Liver (tissue), 9 donors: ENCODE measurements around the gene PIEZO1. TPM values are rescaled to one million over a fixed set of nuclear protein-coding genes. Genes with fewer than 3 reads are reported as not detected.

Source experiments
- DNase-seq: peaks from one replicate; pipeline ENCODE4 v3.0.0-alpha.2; 2017; ENCODE audit warnings: low spot score
- H3K27ac ChIP-seq, 2 donors: one replicate each; pipeline ENCODE4 v1.7.0; 2013; ENCODE audit warnings: inconsistent platforms in 2 of 2, low read length in 2 of 2, control low read depth in 1 of 2, low read depth in 1 of 2, mild to moderate bottlenecking in 1 of 2
- H3K27me3 ChIP-seq, 4 donors: one replicate each; pipeline versions ENCODE4 v1.6.1 to v1.7.0; 2013; ENCODE audit warnings: low read length in 3 of 4, inconsistent platforms in 1 of 4, mild to moderate bottlenecking in 1 of 4, moderate library complexity in 1 of 4; ENCODE audit not compliant: control insufficient read depth in 4 of 4, insufficient read depth in 4 of 4
- H3K36me3 ChIP-seq, 4 donors: one replicate each; pipeline versions ENCODE4 v1.6.1 to v1.7.0; 2013; ENCODE audit warnings: low read length in 3 of 4, mild to moderate bottlenecking in 3 of 4, low read depth in 1 of 4, moderate library complexity in 1 of 4; ENCODE audit not compliant: control insufficient read depth in 4 of 4, insufficient read depth in 3 of 4
- H3K4me1 ChIP-seq, 4 donors: one replicate each; pipeline versions ENCODE4 v1.6.1 to v1.7.0; 2013; ENCODE audit warnings: low read length in 3 of 4, mild to moderate bottlenecking in 3 of 4, moderate library complexity in 1 of 4; ENCODE audit not compliant: control insufficient read depth in 4 of 4, insufficient read depth in 4 of 4
- H3K4me3 ChIP-seq, 3 donors: one replicate each; pipeline versions ENCODE4 v1.6.1 to v1.7.0; 2013; ENCODE audit warnings: low read length in 3 of 3, control low read depth in 1 of 3, low read depth in 1 of 3, mild to moderate bottlenecking in 1 of 3
- H3K9ac ChIP-seq, 2 donors: one replicate each; pipeline ENCODE4 v1.7.0; 2013; ENCODE audit warnings: low read length in 2 of 2, mild to moderate bottlenecking in 2 of 2, moderate library complexity in 2 of 2, control low read depth in 1 of 2, low read depth in 1 of 2
- H3K9me3 ChIP-seq, 4 donors: one replicate each; pipeline versions ENCODE4 v1.6.1 to v1.7.0; 2013; ENCODE audit warnings: low read length in 3 of 4; ENCODE audit not compliant: control insufficient read depth in 4 of 4
- CTCF ChIP-seq: fragments of 150-350 bp; IDR thresholded peaks from 2 replicates; pipeline ENCODE4 v1.5.1; 2017; ENCODE audit warnings: improper control_type of control experiment, low read depth, low read length; ENCODE audit not compliant: missing input control
- EGR1 ChIP-seq, 2 donors: IDR thresholded peaks; 2 replicates each; pipeline ENCODE4 v1.6.1; 2016 to 2018; ENCODE audit warnings: antibody characterized with exemption in 2 of 2, low read depth in 2 of 2
- GABPA ChIP-seq, 2 donors: IDR thresholded peaks in 1 of 2; conservative IDR thresholded peaks in 1 of 2; 2 replicates each; pipeline ENCODE4 v1.6.1; 2016; ENCODE audit warnings: antibody characterized with exemption in 2 of 2, mild to moderate bottlenecking in 1 of 2, moderate library complexity in 1 of 2
- HNF4A ChIP-seq, 2 donors: conservative IDR thresholded peaks; 2 replicates each; pipeline ENCODE4 v1.6.1; 2016; ENCODE audit warnings: antibody characterized with exemption in 2 of 2, mild to moderate bottlenecking in 2 of 2
- HNF4G ChIP-seq: IDR thresholded peaks from 2 replicates; pipeline ENCODE4 v1.6.1; 2016; ENCODE audit warnings: antibody characterized with exemption
- JUND ChIP-seq, 2 donors: IDR thresholded peaks; 2 replicates each; pipeline ENCODE4 v1.6.1; 2016; ENCODE audit warnings: antibody characterized with exemption in 2 of 2
- RAD21 ChIP-seq, 2 donors: IDR thresholded peaks; 2 replicates each; pipeline ENCODE4 v1.6.1; 2016; ENCODE audit warnings: antibody characterized with exemption in 2 of 2, mild to moderate bottlenecking in 2 of 2
- REST ChIP-seq: IDR thresholded peaks from 2 replicates; pipeline ENCODE4 v1.6.1; 2016; ENCODE audit warnings: antibody characterized with exemption, mild to moderate bottlenecking
- RXRA ChIP-seq, 2 donors: IDR thresholded peaks; 2 replicates each; pipeline ENCODE4 v1.6.1; 2017 to 2018; ENCODE audit warnings: antibody characterized with exemption in 2 of 2, mild to moderate bottlenecking in 1 of 2
- SP1 ChIP-seq: IDR thresholded peaks from 2 replicates; pipeline ENCODE4 v1.6.1; 2018; ENCODE audit warnings: antibody characterized with exemption, mild to moderate bottlenecking
- TAF1 ChIP-seq: conservative IDR thresholded peaks from 2 replicates; pipeline ENCODE4 v1.6.1; 2016; ENCODE audit warnings: antibody characterized with exemption, mild to moderate bottlenecking
- YY1 ChIP-seq: IDR thresholded peaks from 2 replicates; pipeline ENCODE4 v1.6.1; 2016; ENCODE audit warnings: antibody characterized with exemption, mild to moderate bottlenecking
- WGBS: extraction: QIAGEN DNeasy Blood & Tissue Kit; methylation state at CpG from one replicate; pipeline ENCODE4 v1.1.7; 2013; 5-methylcytosine and 5-hydroxymethylcytosine counted together
- polyA plus RNA-seq, 2 donors: library from polyadenylated mRNA; stranded (reverse) in 1 of 2; unstranded in 1 of 2; fragments of 200-250 nt in 1 of 2; fragments of >200 nt in 1 of 2; fragmentation: Nextera tagmentation in 1 of 2; extraction: Ambion mirVana in 1 of 2; gene quantifications; one replicate each; pipeline versions ENCODE4 v1.2.1 to v1.2.3, GENCODE V29; 2013 to 2015
- total RNA-seq, 2 donors: library from RNA; depleted of rRNA; stranded (reverse); fragments of >200 nt; gene quantifications; one replicate each; pipeline ENCODE4 v1.2.3, GENCODE V29; 2014
- TF ChIP-seq, protein P1 (sequence below): IDR thresholded peaks from 2 replicates; pipeline ENCODE4 v1.6.1; 2016; ENCODE audit warnings: antibody characterized with exemption
- TF ChIP-seq, protein P2 (sequence below): IDR thresholded peaks from 2 replicates; pipeline ENCODE4 v1.6.1; 2016; ENCODE audit warnings: antibody characterized with exemption
- donor health status: healthy.
- donor health status: healthy.
- donor health status: healthy.
- donor health status: healthy.
- donor health status: healthy.

The PIEZO1 gene
- total and polyA plus RNA-seq, 4 donors, result 15.3 to 74.7 (median 59.2) TPM

GRCh38 chr16:88690341-88691128 is 94.5 kb downstream of the PIEZO1 start:
- no peaks in the 10 kb centered on the region for H3K27me3 ChIP-seq
- no peak overlapping the region for H3K27ac ChIP-seq
- WGBS, result 87% methylated on average over 21 of the region's 21 CpGs
- no peak for DNase-seq
- no peaks in the 10 kb centered on the region for H3K9me3 ChIP-seq
- TF ChIP-seq RAD21 (IDR thresholded peaks at IDR 0.05) (no peak), SP1 (no peak), TAF1 (no peak), RXRA (IDR thresholded peaks at IDR 0.05) (no peak), HNF4A (conservative IDR thresholded peaks at IDR 0.05) (no peak), JUND (IDR thresholded peaks at IDR 0.05) (no peak), GABPA (IDR thresholded peaks at IDR 0.05 in 1 of 2, conservative IDR thresholded peaks at IDR 0.05 in 1 of 2) (no peak), YY1 (no peak), HNF4G (no peak), EGR1 (IDR thresholded peaks at IDR 0.05; ENCODE audit: low read depth in 2 of 2) (no peak), REST (no peak), CTCF (no peak)
- TF ChIP-seq, protein P1, sequence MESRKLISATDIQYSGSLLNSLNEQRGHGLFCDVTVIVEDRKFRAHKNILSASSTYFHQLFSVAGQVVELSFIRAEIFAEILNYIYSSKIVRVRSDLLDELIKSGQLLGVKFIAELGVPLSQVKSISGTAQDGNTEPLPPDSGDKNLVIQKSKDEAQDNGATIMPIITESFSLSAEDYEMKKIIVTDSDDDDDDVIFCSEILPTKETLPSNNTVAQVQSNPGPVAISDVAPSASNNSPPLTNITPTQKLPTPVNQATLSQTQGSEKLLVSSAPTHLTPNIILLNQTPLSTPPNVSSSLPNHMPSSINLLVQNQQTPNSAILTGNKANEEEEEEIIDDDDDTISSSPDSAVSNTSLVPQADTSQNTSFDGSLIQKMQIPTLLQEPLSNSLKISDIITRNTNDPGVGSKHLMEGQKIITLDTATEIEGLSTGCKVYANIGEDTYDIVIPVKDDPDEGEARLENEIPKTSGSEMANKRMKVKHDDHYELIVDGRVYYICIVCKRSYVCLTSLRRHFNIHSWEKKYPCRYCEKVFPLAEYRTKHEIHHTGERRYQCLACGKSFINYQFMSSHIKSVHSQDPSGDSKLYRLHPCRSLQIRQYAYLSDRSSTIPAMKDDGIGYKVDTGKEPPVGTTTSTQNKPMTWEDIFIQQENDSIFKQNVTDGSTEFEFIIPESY, result no peak
- TF ChIP-seq, protein P2, sequence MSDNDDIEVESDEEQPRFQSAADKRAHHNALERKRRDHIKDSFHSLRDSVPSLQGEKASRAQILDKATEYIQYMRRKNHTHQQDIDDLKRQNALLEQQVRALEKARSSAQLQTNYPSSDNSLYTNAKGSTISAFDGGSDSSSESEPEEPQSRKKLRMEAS, result no peak
- no peak overlapping the region for H3K9ac ChIP-seq
- H3K4me3 ChIP-seq, result no peak overlapping the region
- H3K4me1 ChIP-seq, result peaks cover 4 to 24% (median 14%) of the 10 kb centered on the region in 4 donors
- H3K36me3 ChIP-seq, result no peaks in the 10 kb centered on the region
